ENCODE results near the gene RNF40. TPM values are rescaled to one million over a fixed set of nuclear protein-coding genes. Genes with fewer than 3 reads are reported as not detected.

The RNF40 gene
- total RNA-seq, 1 experiment from 2014 or later, result 130 TPM

DNA sequence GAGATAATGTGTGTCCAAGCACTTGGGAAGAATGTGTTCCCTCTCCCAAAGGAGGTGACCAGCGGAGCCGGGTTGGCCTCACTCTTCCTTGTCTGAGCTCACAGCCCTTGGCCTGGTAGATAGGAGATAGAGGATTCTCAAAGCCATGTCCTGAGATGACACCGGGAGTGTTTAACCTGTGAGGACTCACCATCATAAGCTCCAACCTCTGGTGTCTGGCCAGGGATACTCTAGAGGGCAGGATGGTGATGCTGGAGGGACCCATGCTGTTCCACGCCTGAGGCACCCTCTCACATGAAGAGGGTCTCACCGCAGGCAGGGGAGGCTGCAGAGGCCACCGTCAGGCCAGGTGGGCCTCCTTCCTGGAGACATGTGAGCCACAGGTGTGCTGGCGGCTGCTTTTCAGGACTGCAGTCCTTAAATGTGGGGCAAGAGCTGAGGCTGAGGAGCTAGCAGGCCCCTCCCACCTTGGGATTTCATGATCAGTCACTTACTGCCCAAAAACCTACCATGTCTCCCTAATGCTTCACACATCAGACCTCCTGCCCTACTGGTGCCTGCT is 31.5 kb downstream of the RNF40 start:
- H3K36me3 Mint-ChIP-seq (ENCODE audit: insufficient read depth, unreplicated experiment), result no peaks in the 10 kb centered on the region
- no TSS peak for BruUV-seq (replicated peaks)
- CTCF ChIA-PET, result no interaction called here

DNA sequence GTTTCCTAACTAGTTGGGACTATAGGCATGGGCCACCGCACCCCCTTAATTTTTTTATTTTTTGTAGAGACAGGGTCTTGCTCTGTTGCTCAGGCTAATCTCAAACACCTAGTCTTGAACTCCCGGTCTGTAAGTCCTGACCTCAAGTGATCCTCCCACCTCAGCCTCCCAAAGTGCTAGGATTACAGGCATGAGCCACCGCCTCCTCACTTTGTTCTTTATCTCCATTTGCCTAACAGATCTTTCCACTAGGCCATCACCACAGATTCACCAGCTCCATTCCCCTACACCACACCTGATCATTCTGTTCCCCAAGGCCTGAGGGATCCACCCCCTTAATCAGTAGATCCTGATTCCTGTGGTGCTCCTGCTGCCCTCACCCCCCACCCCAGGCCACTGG is 32.5 kb downstream of the RNF40 start:
- Mint-ChIP-seq H3K27me3 (ENCODE audit: unreplicated experiment) (peaks cover 16% of the 10 kb centered on the region), H3K4me3 (ENCODE audit: low read depth, unreplicated experiment) (no peak overlapping the region), H3K36me3 (ENCODE audit: insufficient read depth, unreplicated experiment) (no peaks in the 10 kb centered on the region), H3K27ac (ENCODE audit: unreplicated experiment) (no peak overlapping the region), H3K4me1 (ENCODE audit: low read depth, unreplicated experiment) (no peaks in the 10 kb centered on the region), H3K9me3 (ENCODE audit: low read depth, unreplicated experiment) (no peaks in the 10 kb centered on the region)
- TF ChIP-seq, protein P1, sequence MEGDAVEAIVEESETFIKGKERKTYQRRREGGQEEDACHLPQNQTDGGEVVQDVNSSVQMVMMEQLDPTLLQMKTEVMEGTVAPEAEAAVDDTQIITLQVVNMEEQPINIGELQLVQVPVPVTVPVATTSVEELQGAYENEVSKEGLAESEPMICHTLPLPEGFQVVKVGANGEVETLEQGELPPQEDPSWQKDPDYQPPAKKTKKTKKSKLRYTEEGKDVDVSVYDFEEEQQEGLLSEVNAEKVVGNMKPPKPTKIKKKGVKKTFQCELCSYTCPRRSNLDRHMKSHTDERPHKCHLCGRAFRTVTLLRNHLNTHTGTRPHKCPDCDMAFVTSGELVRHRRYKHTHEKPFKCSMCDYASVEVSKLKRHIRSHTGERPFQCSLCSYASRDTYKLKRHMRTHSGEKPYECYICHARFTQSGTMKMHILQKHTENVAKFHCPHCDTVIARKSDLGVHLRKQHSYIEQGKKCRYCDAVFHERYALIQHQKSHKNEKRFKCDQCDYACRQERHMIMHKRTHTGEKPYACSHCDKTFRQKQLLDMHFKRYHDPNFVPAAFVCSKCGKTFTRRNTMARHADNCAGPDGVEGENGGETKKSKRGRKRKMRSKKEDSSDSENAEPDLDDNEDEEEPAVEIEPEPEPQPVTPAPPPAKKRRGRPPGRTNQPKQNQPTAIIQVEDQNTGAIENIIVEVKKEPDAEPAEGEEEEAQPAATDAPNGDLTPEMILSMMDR (IDR thresholded peaks at IDR 0.05; ENCODE audit: unreplicated experiment), result no peak
- no TSS peak for BruUV-seq (replicated peaks)
- CTCF ChIA-PET, result no interaction called here
- intact Hi-C loops (cut with micrococcal nuclease; ENCODE audit: unreplicated experiment), result no loop called here
- DNase-seq, result no peak

More for the DNA sequence above, 31.5 kb downstream of the RNF40 start:
- DNase-seq, result no peak
- H3K4me1 Mint-ChIP-seq (ENCODE audit: low read depth, unreplicated experiment), result no peaks in the 10 kb centered on the region
- intact Hi-C loops (cut with micrococcal nuclease; ENCODE audit: unreplicated experiment), result no loop called here
- TF ChIP-seq, protein P1 (IDR thresholded peaks at IDR 0.05; ENCODE audit: unreplicated experiment), result no peak
- H3K9me3 Mint-ChIP-seq (ENCODE audit: low read depth, unreplicated experiment), result no peaks in the 10 kb centered on the region
- no peak overlapping the region for H3K27ac Mint-ChIP-seq (ENCODE audit: unreplicated experiment)
- no peak overlapping the region for H3K4me3 Mint-ChIP-seq (ENCODE audit: low read depth, unreplicated experiment)
- peaks cover 16% of the 10 kb centered on the region for H3K27me3 Mint-ChIP-seq (ENCODE audit: unreplicated experiment)

DNA sequence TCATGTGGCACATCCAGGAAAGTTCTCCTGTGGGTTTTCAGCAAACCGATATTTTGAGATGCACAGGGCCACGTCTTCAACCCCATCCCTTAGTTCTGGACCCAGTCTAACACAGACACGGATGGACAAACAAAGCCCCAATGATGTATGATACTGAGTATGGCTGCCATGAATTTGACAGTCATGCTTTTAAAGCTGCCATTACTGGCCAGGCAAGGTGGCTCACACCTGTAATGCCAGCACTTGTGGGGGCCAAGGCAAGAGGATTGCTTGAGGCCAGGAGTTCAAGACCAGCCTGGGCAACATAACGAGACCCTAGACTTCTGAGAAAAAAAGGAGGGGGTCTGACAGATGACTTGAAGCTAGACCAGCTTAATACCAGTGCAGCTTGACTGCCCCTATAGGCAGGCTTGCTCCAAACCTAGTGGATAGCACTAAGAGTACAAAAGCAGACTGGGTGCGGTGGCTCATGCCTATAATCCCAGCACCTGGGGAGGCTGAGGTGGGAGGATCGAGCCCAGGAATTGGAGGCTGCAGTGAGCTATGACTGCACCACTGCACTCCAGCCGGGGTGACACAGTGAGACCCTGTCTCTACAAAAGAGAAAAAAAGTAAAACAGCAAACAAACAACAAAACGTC is 35.7 kb downstream of the RNF40 start:
- DNase-seq, result no peak
- no peaks in the 10 kb centered on the region for H3K36me3 Mint-ChIP-seq (ENCODE audit: insufficient read depth, unreplicated experiment)
- intact Hi-C loops (cut with micrococcal nuclease; ENCODE audit: unreplicated experiment), result no loop called here
- no peak overlapping the region for H3K27ac Mint-ChIP-seq (ENCODE audit: unreplicated experiment)
- CTCF ChIA-PET, result no interaction called here
- no peaks in the 10 kb centered on the region for H3K9me3 Mint-ChIP-seq (ENCODE audit: low read depth, unreplicated experiment)
- no peaks in the 10 kb centered on the region for H3K4me1 Mint-ChIP-seq (ENCODE audit: low read depth, unreplicated experiment)
- no TSS peak for BruUV-seq (replicated peaks)
- TF ChIP-seq, protein P1 (IDR thresholded peaks at IDR 0.05; ENCODE audit: unreplicated experiment), result no peak
- H3K4me3 Mint-ChIP-seq (ENCODE audit: low read depth, unreplicated experiment), result no peak overlapping the region
- H3K27me3 Mint-ChIP-seq (ENCODE audit: unreplicated experiment), result peaks cover 16% of the 10 kb centered on the region

DNA sequence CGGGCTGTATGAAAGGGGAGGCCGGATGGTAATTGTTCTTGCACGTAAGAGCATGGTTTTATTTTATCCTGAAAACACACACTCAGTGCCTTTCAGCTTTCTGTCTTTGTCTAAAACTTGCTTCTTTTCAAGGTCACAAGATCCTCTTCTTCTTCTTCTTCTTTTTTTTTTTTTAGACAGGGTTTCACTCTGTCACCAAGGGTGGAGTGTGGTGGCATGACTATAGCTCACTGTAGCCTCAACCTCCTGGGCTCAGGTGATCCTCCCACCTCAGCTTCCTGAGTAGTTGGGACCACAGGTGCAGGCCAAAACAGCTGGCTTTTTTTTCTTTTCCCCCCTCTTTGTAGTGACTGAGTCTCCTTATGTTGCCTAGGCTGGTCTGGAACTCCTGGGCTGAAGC is 40.8 kb downstream of the RNF40 start:
- Mint-ChIP-seq H3K4me3 (ENCODE audit: low read depth, unreplicated experiment) (no peak overlapping the region), H3K27ac (ENCODE audit: unreplicated experiment) (no peak overlapping the region), H3K4me1 (ENCODE audit: low read depth, unreplicated experiment) (peaks cover 8% of the 10 kb centered on the region), H3K9me3 (ENCODE audit: low read depth, unreplicated experiment) (no peaks in the 10 kb centered on the region), H3K27me3 (ENCODE audit: unreplicated experiment) (no peaks in the 10 kb centered on the region), H3K36me3 (ENCODE audit: insufficient read depth, unreplicated experiment) (peaks cover 23% of the 10 kb centered on the region)
- no TSS peak for BruUV-seq (replicated peaks)
- CTCF ChIA-PET, result interaction anchor here (1.1 kb wide), 1 partner anchor 12 kb away, joined by 4 read pairs; no protein-coding TSS in a partner anchor
- no peak for DNase-seq
- TF ChIP-seq, protein P1 (IDR thresholded peaks at IDR 0.05; ENCODE audit: unreplicated experiment), result no peak
- intact Hi-C loops (cut with micrococcal nuclease; ENCODE audit: unreplicated experiment), result no loop called here

Data from Calu3 (cell line).